Measurements from ENCODE around the gene SMAP2.
A peak's percentile ranks its signal among the peaks of the same experiment; 100 is the strongest.

SMAP2 gene

DNA sequence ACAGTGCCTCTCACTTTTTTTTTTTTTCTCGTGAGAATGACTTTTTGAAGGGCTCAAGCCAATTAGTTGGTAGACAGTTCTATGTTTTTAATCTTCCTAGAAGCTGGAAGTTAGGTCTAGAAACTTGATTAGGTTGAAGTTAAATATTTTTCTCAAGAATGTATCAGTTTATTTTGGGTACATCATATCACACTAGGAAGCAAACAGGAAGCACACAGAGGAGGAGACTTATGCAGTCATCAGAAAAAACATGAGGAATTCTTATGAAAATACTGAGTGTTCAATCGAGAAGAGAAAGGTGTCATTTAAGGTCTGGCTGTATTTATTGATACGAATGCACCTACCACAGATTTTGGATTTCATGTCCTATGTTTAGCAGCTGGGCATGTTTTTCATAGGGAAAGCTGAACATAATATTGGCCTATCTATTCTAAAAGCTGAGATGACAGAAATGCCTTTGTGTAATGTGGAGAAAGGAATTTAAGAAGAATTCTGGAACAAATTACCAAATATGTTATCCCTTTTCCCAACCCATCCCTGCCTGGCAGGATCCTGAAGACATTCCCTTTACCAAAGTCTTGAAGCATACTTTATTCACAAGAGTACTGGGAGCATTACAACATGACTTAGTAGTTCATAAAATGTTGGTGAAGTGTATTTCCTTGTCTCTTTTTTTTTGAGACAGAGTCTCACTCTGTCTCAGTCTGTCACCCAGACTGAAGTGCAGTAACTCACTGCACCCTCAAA is 59.3 kb downstream of the SMAP2 start:
- DNase-seq (ENCODE audit: low read depth in 2 of 2) = peak in 1 of 2 donors; percentile 64
- TF ChIP-seq, protein P1, sequence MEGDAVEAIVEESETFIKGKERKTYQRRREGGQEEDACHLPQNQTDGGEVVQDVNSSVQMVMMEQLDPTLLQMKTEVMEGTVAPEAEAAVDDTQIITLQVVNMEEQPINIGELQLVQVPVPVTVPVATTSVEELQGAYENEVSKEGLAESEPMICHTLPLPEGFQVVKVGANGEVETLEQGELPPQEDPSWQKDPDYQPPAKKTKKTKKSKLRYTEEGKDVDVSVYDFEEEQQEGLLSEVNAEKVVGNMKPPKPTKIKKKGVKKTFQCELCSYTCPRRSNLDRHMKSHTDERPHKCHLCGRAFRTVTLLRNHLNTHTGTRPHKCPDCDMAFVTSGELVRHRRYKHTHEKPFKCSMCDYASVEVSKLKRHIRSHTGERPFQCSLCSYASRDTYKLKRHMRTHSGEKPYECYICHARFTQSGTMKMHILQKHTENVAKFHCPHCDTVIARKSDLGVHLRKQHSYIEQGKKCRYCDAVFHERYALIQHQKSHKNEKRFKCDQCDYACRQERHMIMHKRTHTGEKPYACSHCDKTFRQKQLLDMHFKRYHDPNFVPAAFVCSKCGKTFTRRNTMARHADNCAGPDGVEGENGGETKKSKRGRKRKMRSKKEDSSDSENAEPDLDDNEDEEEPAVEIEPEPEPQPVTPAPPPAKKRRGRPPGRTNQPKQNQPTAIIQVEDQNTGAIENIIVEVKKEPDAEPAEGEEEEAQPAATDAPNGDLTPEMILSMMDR (IDR thresholded peaks at IDR 0.05; ENCODE audit: low read depth, low read length) = no peak
- no peak overlapping the region for H3K4me3 ChIP-seq (replicated peaks in 1 of 2; ENCODE audit: low read depth in 2 of 2, low read length in 2 of 2)

DNA sequence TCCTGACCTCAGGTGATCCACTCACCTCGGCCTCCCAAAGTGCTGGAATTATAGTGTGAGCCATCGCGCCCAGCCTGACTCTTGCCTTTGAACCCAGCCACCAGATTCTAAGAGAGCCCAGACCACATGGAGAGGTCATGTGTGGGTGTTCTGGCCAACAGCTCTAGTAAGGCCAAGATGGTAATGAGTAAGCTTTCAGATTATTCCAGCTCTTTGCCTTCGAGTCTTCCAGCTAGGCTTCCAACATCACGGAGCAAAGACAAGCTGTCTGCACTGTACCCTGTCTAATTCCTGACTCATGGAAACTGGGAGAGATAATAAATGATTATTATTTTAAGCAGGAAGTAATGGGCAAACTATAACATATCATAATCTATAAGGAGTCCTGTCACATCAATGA is 61.9 kb downstream of the SMAP2 start:
- no peak overlapping the region for H3K4me3 ChIP-seq (replicated peaks in 1 of 2; ENCODE audit: low read depth in 2 of 2, low read length in 2 of 2)
- peak; percentile 16 to 68 for DNase-seq (ENCODE audit: low read depth in 2 of 2)
- TF ChIP-seq, protein P1 (IDR thresholded peaks at IDR 0.05; ENCODE audit: low read depth, low read length) = no peak

DNA sequence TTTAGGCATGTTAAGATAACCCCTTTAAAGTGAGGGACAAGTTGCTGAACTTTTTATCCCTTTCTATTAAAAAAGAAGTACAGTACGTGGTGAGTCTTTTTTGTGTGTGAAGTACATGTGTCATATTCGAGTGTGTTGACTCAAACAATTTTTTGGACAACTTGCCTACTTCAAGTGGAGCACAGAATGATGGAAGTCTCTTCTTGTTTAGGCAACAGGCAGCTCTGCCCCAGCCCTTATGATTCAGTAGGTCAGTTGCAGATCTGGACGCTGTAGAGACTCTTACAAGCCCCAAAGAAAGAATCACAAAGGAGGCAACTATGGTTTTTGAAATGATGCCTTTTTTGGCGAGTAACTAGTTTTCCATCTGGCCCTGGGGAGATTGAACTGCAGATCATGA is 62.3 kb downstream of the SMAP2 start:
- TF ChIP-seq, protein P1 (IDR thresholded peaks at IDR 0.05; ENCODE audit: low read depth, low read length) = no peak
- peak; percentile 31 to 37 for DNase-seq (ENCODE audit: low read depth in 2 of 2)
- H3K4me3 ChIP-seq (replicated peaks in 1 of 2; ENCODE audit: low read depth in 2 of 2, low read length in 2 of 2) = no peak overlapping the region

DNA sequence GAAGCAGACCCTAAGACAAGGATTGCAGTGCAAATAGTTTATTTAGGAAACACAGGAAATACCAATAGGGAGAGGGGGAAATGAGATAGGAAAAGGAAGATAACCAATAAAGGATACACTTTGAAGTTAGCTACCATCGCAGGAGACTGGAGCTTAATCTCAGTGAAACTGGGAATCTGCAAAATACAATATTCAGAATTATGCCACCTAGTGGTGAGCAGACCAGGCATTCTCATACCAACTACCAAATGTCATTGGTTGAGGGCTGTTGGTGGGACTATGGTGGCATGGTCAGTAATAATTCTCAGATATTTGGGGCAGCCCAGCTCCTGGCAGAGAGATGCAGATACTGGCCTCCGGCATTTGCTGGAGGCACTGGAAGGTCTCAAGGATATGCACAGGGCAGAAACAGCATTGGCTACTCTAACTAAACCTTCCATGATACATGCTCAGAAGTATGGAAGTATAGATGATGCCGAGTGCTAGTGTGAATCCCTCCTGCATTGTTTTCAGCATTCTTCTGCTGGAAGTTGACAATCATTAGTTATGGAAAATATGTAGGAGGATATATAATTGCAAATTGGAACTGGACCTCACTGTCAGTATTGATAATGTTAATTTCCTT is 65.0 kb downstream of the SMAP2 start:
- peak; percentile 46 to 52 for DNase-seq (ENCODE audit: low read depth in 2 of 2)
- H3K4me3 ChIP-seq (replicated peaks in 1 of 2; ENCODE audit: low read depth in 2 of 2, low read length in 2 of 2) = no peak overlapping the region
- TF ChIP-seq, protein P1 (IDR thresholded peaks at IDR 0.05; ENCODE audit: low read depth, low read length) = peak; percentile 71

DNA sequence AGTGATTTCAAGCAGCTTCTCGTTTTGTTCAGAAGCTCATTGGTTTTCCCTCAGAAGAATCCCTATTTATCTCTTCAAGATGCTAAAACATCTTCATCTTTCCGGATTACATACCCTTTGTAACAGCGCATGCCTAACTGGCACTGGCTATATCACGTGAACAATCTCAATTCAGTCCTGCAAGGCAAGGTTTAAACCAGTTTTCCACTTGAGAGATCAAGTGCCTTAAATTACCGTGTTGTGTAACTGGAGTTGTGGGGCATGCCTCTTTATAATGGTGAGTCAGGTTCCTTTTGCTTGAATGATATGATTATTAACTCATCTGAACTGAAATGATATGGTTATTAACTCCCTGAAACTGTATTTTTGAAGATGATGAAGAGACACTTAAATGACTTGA is 65.7 kb downstream of the SMAP2 start:
- no peak for DNase-seq (ENCODE audit: low read depth in 2 of 2)
- TF ChIP-seq, protein P1 (IDR thresholded peaks at IDR 0.05; ENCODE audit: low read depth, low read length) = no peak
- no peak overlapping the region for H3K4me3 ChIP-seq (replicated peaks in 1 of 2; ENCODE audit: low read depth in 2 of 2, low read length in 2 of 2)

DNA sequence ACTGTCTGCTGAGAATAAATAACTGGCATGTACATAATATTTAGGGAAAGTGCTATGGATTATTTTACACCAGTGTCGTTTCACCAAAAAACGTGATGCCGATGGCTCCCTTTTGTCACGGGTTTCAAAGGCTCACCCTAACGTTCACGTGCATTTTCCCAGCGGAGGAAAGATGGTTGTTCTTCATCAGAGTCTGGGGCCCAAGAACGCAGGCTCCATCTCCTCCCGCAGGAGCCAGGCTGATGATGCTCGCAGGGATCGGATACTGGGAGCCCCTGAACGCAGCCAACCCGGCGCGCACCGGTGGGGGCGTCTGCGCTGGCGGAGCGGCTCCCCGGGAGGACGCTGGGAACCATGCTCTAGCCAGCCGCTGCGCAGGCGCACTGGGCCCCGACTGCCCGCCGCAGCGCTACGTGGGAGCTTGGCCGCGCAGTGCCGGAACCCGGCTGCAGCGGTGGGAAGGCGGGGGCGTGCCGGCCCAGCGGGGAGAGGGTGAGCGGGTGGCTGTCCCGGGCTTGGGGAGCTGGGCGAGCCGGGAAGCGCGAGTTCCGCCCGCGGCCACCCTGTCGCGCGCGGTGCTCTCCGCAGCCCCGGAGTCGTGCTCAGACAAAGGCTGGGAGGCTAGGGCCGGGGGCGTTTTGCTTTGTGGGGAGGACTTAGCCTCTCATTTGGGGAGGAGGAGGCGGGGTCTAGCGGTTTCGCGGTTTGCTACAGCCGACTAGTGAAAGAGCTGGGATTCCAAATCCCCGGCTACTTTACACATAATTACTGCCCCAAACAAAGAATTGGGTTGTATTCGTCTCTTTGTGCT is 76.4 kb downstream of the SMAP2 start, which contains the start of gene ZFP69B:
ZFP69B (plus strand) TSS at position 793 of the 811 bp plus-strand sequence. CDS start 486 bp downstream, outside the sequence.
- DNase-seq (ENCODE audit: low read depth in 2 of 2) = peak; percentile 90 to 95
- TF ChIP-seq, protein P1 (IDR thresholded peaks at IDR 0.05; ENCODE audit: low read depth, low read length) = peak; percentile 9
- peak within 1 kb of the TSS; percentile 68 to 77 for H3K4me3 ChIP-seq (replicated peaks in 1 of 2; ENCODE audit: low read depth in 2 of 2, low read length in 2 of 2)
